ENCODE data around the gene RCAN3.

The RCAN3 gene

DNA sequence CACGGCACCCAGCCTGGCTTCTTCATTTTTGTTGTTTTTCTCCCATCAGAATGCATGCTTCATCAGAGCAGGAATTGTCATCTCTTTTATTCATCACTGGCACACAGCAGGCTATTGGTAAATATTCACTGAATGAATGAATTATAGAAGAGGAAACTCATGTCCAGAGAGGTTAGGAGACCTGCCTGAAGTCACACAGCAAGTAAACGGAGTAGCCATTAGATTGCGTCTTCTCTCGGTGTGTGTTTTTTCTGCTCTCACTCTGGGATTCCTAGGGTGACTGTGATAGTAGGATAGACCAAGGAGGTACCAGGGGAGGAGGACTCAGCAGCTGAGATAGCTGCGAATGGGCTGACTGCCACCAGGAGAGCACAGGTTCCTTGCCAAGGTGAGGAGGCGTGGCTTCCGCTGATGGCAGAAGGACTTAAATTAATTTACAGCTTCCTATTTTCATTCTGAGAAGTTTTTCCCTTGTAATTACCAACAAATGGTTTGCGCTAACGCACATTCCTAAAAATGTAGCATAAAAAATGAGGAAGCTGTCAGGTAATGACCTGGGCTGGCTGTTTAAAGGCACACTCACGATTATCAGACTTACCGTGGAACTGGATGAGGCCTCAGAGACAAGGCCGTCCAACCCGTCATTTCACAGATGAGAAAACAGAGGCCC lies 48.8 kb downstream of the RCAN3 start:
- no peak for DNase-seq (ENCODE audit: low read depth, low spot score)

DNA sequence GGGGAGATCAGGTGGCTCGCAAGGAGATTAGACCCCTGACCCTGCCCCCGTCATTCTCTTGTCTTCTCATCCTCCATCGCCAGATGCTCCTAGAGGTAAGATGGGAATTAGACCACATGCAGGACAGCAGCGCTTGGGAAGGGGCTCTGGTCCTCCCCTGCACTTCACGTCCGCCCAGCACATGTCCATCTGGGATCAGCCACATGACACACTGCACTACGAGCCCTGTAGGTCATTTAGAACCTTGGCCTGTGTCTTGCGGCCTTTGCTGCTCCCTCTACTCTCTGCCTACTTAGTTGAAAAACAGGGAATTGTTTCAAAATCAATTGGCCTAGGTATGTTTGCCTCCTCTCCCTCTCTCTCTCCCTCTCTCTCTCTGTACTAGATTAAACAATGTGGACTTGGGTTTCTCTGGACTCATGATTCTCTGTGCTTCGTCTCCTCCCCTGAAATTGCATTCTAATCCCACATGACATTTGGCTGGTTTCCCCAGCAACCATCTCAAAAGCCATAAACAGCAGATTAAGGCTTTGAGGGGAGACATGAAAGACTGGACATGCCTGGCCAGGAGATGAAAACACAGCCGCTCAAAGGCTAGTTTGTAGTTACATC lies 49.4 kb downstream of the RCAN3 start:
- DNase-seq (ENCODE audit: low read depth, low spot score): peak; percentile 63

GRCh38 chr1:24553931-24554330 lies 51.3 kb downstream of the RCAN3 start:
- no peak for DNase-seq (ENCODE audit: low read depth, low spot score)

GRCh38 chr1:24554714-24555113 lies 52.1 kb downstream of the RCAN3 start:
- DNase-seq (ENCODE audit: low read depth, low spot score): no peak

DNA sequence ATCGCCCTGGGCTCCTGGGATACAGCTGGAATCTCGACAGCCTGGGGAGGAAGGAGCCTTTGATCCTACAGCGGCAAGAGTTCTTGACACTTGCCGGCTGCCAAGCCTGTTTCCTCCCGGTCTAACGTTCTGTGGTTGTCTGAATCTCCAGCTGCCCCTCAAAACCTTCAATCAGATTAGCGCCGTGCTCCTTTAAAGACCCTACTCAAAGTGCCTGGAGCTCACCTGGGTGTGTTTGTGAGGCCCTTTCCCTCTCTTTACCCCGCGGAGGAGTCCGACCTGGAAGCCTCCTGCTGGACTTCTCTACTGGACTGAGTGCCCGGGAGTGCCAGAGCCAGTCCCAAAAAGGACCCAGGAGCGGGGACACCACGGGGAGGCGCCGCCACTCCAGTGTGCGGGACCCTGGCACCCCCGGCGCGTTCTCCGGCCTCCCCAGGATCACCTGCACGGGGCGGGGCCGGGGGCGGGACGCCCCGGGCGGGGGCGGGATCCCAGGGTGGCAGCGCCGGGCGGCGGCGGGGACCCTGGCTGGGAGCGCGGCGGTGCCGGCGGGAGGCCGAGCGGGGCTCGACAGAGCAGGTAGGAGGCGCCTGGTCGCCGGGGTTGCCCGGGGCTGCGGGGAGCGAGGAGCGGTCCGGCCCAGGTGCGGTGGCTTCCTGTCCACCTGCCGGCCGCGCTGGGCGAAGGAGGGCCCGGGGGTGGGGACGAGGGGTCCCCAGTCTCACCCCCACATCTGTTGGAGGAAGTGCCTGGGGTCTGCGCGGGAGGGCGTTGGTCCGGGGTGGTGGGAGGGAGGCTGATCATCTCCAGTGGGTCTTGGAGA lies 53.2 kb downstream of the RCAN3 start, which contains the start of gene NCMAP:
NCMAP (plus strand) TSS at position 497 of the 823 bp plus-strand sequence. CDS start 39,344 bp downstream, outside the sequence.
- peak; percentile 21 for DNase-seq (ENCODE audit: low read depth, low spot score)

DNA sequence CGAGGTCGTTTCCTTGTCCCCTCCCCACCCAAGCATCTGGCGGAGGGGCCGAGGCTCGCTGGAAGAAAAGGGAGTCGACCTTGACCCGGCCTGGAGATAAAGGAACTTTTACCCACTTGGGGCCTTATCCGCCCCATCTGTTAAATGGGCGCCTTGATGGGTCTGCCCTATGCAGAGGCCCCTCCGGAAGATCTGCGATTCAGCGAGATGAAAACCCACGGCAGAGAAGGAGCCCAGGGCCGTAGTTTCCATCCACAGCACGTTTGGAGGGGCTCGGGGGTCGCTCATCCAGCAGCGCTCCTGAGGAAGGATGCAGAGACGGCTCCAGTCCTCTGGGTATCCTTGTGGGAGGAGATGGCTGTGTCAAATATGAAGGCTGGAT lies 53.8 kb downstream of the RCAN3 start:
- no peak for DNase-seq (ENCODE audit: low read depth, low spot score)

DNA sequence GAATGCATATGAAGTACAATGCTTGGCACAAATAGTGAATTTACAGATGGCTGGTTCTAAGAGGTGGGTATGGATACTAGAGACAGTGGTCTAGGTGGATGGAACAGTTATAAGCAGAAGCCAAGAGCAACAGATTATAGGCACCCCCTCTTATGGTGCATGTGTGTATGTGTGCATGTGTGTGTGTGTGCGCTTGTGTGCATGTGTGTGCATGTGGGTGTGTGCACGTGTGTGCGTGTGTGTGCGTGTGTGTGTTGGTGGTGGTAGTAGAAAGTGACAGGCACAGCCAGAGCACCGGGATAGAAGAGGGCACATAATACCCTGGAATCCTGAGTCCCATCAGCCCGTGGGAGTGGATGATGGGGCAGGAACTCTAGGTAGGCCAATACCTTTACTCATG lies 54.6 kb downstream of the RCAN3 start:
- DNase-seq (ENCODE audit: low read depth, low spot score): no peak

- DNase-seq (ENCODE audit: low read depth, low spot score): peak; percentile 24
Measured at GRCh38 chr1:24557711-24558131, 55.1 kb downstream of the RCAN3 start.

GRCh38 chr1:24558455-24558854 lies 55.8 kb downstream of the RCAN3 start:
- no peak for DNase-seq (ENCODE audit: low read depth, low spot score)

GRCh38 chr1:24558902-24559791 lies 56.5 kb downstream of the RCAN3 start:
- DNase-seq (ENCODE audit: low read depth, low spot score): peak; percentile 88

DNA sequence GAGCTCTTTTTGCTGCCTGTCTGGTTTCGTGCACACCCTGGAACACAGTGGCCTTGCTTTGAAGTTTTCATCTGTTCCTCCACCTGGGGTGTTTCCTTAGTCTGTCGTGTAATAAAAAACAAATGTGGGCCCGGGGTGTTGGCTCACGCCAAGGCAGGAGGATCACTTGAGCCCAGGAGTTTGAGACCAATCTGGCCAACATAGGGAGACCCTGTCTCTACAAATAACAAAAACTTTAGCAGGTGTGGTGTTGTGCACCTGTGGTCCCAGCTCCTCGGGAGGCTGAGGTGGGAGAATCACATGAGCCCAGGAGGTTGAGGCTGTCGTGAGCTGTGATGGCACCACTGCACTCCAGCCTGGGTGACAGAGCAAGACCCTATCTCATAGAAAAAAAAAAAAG lies 57.7 kb downstream of the RCAN3 start:
- DNase-seq (ENCODE audit: low read depth, low spot score): no peak

DNA sequence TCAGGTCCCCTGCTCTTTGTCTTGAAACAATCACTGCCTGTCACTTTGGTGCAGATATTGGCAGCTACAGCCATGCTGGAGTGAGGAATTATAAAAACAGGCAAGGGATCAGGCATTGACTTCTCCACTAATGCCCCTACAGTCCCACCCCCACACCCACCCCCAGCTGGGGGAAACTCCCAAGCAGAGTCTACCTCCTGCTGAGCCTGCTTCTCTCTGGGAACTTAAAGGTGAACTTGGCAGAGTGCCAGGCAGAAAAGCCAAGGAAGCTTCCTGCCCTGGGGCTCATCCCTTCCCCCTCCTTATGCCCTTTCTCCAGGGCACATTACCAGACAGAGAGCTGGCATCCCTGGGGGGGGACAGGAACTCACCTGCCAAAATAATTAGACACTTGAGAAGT lies 60.0 kb downstream of the RCAN3 start:
- DNase-seq (ENCODE audit: low read depth, low spot score): peak; percentile 26

- DNase-seq (ENCODE audit: low read depth, low spot score): no peak
Measured at GRCh38 chr1:24564695-24565094, 62.1 kb downstream of the RCAN3 start.

- peak; percentile 17 for DNase-seq (ENCODE audit: low read depth, low spot score)
Measured at GRCh38 chr1:24566236-24566867, 63.7 kb downstream of the RCAN3 start.

- no peak for DNase-seq (ENCODE audit: low read depth, low spot score)
Measured at GRCh38 chr1:24567792-24568388, 65.3 kb downstream of the RCAN3 start.

DNA sequence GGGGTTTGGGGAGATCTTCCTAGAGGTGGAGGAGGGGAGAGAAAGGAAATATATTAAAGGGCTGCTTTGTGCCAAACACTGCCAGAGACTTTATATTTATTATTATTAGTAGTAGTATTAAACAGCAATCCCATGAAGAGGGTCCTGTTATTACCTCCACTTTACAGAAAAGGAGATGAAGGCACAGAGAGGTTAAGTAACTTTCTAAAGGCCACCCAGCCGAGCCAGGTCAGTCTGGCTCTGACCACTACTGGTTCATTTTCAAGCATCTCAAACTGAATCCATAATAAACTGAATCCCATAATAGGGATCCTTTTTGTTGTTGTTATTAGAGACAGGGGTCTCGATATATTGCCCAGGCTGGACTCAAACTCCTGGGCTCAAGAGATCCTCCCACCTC lies 65.8 kb downstream of the RCAN3 start:
- no peak for DNase-seq (ENCODE audit: low read depth, low spot score)

DNA sequence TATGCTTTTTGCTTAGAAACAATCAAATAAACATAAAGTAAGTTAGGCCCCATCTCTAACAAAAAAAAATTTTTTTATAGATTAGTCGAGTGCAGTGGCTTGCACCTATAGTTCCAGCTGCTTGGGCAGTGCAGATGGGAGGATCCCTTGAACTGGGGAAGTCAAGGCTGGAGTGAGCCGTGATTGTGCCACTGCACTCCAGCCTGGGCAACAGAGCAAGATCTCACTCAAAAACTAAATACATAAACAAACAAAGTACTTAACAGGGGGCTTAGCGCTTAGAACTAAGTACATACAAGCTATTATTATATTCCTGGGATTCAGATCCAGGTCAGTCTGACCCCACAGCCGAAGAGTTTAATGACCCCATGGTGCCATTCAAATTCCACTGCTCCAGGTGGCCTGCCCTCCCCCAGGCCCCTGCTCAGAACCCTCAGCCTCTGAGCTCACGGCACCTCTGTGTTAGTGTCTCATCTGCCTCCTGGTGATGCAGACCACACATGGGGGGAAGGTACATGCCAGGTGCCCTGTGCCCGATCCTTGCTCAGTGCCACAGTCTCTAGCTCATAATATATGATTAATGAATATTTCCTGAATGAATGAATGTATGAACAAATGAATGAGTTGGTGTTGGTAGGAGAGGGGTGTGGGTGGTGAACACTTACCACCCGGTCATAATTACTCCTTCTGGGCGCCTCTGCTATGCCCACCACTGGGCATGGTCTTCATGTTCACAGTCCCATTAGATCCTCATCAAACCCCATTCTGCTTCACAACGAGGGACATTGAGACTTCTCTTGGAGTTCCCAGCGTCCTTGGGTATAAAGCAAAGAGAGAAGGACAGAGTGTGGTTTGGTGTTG lies 67.9 kb downstream of the RCAN3 start:
- no peak for DNase-seq (ENCODE audit: low read depth, low spot score)

- DNase-seq (ENCODE audit: low read depth, low spot score): no peak
Measured at GRCh38 chr1:24572301-24572700, 69.7 kb downstream of the RCAN3 start.

DNA sequence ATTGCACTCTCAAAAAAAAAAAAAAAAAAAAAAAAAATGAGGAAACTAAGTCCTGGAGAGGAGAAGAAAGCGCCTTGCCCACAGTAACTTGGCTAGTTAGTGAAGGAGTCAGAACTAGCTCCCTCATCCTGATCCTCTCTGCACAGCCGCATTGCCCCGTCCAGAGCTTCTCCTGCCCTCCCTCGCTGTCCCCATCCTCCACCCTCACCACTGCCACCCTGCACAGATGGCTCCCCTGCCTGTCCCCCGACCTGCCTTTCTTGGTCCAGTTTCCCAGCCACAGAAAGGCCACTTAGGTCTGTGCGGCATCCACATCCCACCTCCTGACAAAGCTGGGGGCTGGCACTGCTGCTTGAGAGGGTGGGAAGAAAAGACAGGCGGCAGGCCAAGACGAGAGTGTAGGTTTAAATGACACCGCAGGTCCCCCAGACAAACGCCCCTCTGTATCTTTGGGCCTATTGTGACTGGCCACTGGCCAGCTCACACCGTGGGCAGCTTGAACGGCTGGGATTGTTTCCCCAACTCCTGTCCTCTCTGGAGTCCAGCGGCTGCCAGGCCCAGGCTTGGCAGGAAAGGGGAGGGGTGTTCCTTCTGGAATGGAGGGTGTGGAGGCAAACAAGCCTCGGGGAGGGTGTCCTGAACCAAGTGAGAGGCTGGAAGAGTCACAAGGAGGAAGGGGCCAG lies 73.4 kb downstream of the RCAN3 start:
- DNase-seq (ENCODE audit: low read depth, low spot score): peak; percentile 53

All from astrocyte of the hippocampus (primary cell).